Neural progenitor cell (in vitro differentiated cells): Measurements from ENCODE around the gene CLEC2B. TPM values are rescaled to one million over a fixed set of nuclear protein-coding genes. Genes with fewer than 3 reads are reported as not detected.

Experiments used
- DNase-seq: peaks from one replicate; pipeline ENCODE4 v3.0.0-alpha.2; 2016; ENCODE audit warnings: low spot score
- H2AFZ ChIP-seq: fragments of 200-600 bp; sonication (generic); replicated peaks from 2 replicates; pipeline ENCODE4 v1.6.1; 2016; ENCODE audit warnings: antibody characterized with exemption
- H3F3A ChIP-seq: fragments of 200-600 bp; sonication (generic); 2 replicates; pipeline ENCODE4 v1.6.1; 2016; ENCODE audit warnings: antibody characterized with exemption, low read depth
- H3K27ac ChIP-seq: fragments of 200-600 bp; sonication (generic); 2 replicates; pipeline ENCODE4 v1.5.1; 2016; ENCODE audit warnings: mild to moderate bottlenecking
- H3K27me3 ChIP-seq: fragments of 200-600 bp; sonication (generic); 2 replicates; pipeline ENCODE4 v1.6.1; 2016; ENCODE audit warnings: mild to moderate bottlenecking, moderate library complexity
- H3K36me3 ChIP-seq: fragments of 200-600 bp; sonication (generic); 2 replicates; pipeline ENCODE4 v1.5.1; 2016
- H3K4me1 ChIP-seq: fragments of 200-600 bp; sonication (generic); 2 replicates; pipeline ENCODE4 v1.6.1; 2016; ENCODE audit warnings: mixed run types
- H3K4me2 ChIP-seq: fragments of 200-600 bp; sonication (generic); 2 replicates; pipeline ENCODE4 v1.6.1; 2016
- H3K4me3 ChIP-seq: fragments of 200-600 bp; sonication (generic); 2 replicates; pipeline ENCODE4 v1.5.1; 2016
- H3K79me2 ChIP-seq: fragments of 200-600 bp; sonication (generic); 2 replicates; pipeline ENCODE4 v1.6.1; 2016; ENCODE audit warnings: low read depth
- H3K9ac ChIP-seq: fragments of 200-600 bp; sonication (generic); 2 replicates; pipeline ENCODE4 v1.6.1; 2016
- H3K9me3 ChIP-seq: fragments of 200-600 bp; sonication (generic); 2 replicates; pipeline ENCODE4 v1.5.1; 2016; ENCODE audit warnings: low read depth
- H4K20me1 ChIP-seq: fragments of 200-600 bp; sonication (generic); 2 replicates; pipeline ENCODE4 v1.6.1; 2016; ENCODE audit warnings: low read depth
- H3K27ac Mint-ChIP-seq: 3 replicates; pipeline ENCODE4 v1.8.0; 2021; ENCODE audit warnings: mixed read lengths
- H3K27me3 Mint-ChIP-seq: 2 replicates; pipeline ENCODE4 v1.8.0; 2022; ENCODE audit warnings: low read depth, mild to moderate bottlenecking, inconsistent platforms, moderate library complexity, mixed read lengths; ENCODE audit not compliant: insufficient read depth
- H3K36me3 Mint-ChIP-seq: 3 replicates; pipeline ENCODE4 v1.8.0; 2021; ENCODE audit warnings: mixed read lengths
- H3K4me1 Mint-ChIP-seq: 3 replicates; pipeline ENCODE4 v1.8.0; 2021; ENCODE audit warnings: mixed read lengths
- H3K4me3 Mint-ChIP-seq: 3 replicates; pipeline ENCODE4 v1.8.0; 2021; ENCODE audit warnings: mild to moderate bottlenecking, moderate library complexity, mixed read lengths
- H3K9me3 Mint-ChIP-seq: 3 replicates; pipeline ENCODE4 v1.8.0; 2020; ENCODE audit warnings: mixed read lengths
- EZH2 ChIP-seq: fragments of 200-600 bp; sonication (generic); IDR thresholded peaks from 2 replicates; pipeline ENCODE4 v1.6.1; 2017; ENCODE audit warnings: antibody characterized with exemption, mild to moderate bottlenecking, moderate library complexity
- EZH2phosphoT487 ChIP-seq: fragments of 200-600 bp; sonication (generic); IDR thresholded peaks from 2 replicates; pipeline ENCODE4 v1.6.1; 2017; ENCODE audit warnings: antibody characterized with exemption
- total RNA-seq: library from RNA; depleted of rRNA; stranded (reverse); fragments of >200 nt; gene quantifications from 2 replicates; pipeline ENCODE4 v1.2.3, GENCODE V29; 2015; ENCODE audit warnings: low replicate concordance
- TF ChIP-seq, protein P1 (sequence below): fragments of 200-600 bp; sonication (generic); IDR thresholded peaks from 2 replicates; pipeline ENCODE4 v1.5.1; 2017; ENCODE audit warnings: antibody characterized with exemption, mild to moderate bottlenecking

CLEC2B gene
- total RNA-seq, 1 donor from 2014 or later: 1.0 TPM

- no peaks in the 10 kb centered on the region for H3K27me3 ChIP-seq
- no peak overlapping the region for H3K27ac ChIP-seq
- H3F3A ChIP-seq: no peaks in the 10 kb centered on the region
- no peaks in the 10 kb centered on the region for H3K4me1 ChIP-seq
- peak overlapping the region; percentile 56 for H2AFZ ChIP-seq
- H3K79me2 ChIP-seq: no peaks in the 10 kb centered on the region
- H3K36me3 Mint-ChIP-seq: no peaks in the 10 kb centered on the region
- TF ChIP-seq EZH2 (no peak), EZH2phosphoT487 (no peak)
- TF ChIP-seq, protein P1, sequence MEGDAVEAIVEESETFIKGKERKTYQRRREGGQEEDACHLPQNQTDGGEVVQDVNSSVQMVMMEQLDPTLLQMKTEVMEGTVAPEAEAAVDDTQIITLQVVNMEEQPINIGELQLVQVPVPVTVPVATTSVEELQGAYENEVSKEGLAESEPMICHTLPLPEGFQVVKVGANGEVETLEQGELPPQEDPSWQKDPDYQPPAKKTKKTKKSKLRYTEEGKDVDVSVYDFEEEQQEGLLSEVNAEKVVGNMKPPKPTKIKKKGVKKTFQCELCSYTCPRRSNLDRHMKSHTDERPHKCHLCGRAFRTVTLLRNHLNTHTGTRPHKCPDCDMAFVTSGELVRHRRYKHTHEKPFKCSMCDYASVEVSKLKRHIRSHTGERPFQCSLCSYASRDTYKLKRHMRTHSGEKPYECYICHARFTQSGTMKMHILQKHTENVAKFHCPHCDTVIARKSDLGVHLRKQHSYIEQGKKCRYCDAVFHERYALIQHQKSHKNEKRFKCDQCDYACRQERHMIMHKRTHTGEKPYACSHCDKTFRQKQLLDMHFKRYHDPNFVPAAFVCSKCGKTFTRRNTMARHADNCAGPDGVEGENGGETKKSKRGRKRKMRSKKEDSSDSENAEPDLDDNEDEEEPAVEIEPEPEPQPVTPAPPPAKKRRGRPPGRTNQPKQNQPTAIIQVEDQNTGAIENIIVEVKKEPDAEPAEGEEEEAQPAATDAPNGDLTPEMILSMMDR: no peak
- H3K36me3 ChIP-seq: no peaks in the 10 kb centered on the region
- no peak overlapping the region for H3K4me3 Mint-ChIP-seq
- H3K9ac ChIP-seq: no peak overlapping the region
- no peak overlapping the region for H3K27ac Mint-ChIP-seq
- no peak for DNase-seq
- no peak overlapping the region for H3K4me2 ChIP-seq
- H3K9me3 Mint-ChIP-seq: no peaks in the 10 kb centered on the region
- no peaks in the 10 kb centered on the region for H3K4me1 Mint-ChIP-seq
- no peaks in the 10 kb centered on the region for H3K9me3 ChIP-seq
- no peaks in the 10 kb centered on the region for H4K20me1 ChIP-seq
- H3K4me3 ChIP-seq: no peak overlapping the region
- no peaks in the 10 kb centered on the region for H3K27me3 Mint-ChIP-seq
Measured at GRCh38 chr12:9856151-9856550, 13.0 kb downstream of the CLEC2B start.

DNA sequence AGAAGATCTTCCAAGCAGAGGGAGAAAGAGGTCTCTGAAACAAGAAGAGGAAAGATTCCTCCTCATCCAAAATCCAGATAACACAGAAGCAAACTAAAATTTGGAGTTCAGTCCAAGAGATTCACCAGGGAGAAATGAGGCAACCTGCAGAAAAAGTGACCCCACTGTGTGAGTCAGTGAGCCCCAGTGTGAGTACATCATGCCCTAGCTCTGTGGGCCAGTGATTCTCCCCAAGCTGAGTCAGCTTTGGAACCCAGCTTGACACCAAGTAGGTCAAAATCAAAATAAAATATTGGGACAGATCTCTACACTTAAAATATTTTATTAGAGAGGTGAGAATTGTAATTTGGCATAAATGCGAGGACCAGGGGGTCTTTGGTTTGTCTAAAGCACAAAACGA, 17.2 kb downstream of the CLEC2B start:
- H3K4me1 Mint-ChIP-seq: no peaks in the 10 kb centered on the region
- H3K27me3 ChIP-seq: no peaks in the 10 kb centered on the region
- no peaks in the 10 kb centered on the region for H3K79me2 ChIP-seq
- no peak overlapping the region for H3K4me3 ChIP-seq
- no peak overlapping the region for H3K27ac ChIP-seq
- no peaks in the 10 kb centered on the region for H3K36me3 ChIP-seq
- no peaks in the 10 kb centered on the region for H3K36me3 Mint-ChIP-seq
- H4K20me1 ChIP-seq: no peaks in the 10 kb centered on the region
- no peaks in the 10 kb centered on the region for H3K9me3 ChIP-seq
- no peak for DNase-seq
- no peak for TF ChIP-seq EZH2
- TF ChIP-seq, protein P1: no peak
- no peak for TF ChIP-seq EZH2phosphoT487
- H3F3A ChIP-seq: no peaks in the 10 kb centered on the region
- no peak overlapping the region for H3K4me3 Mint-ChIP-seq
- no peak overlapping the region for H3K27ac Mint-ChIP-seq
- no peak overlapping the region for H3K9ac ChIP-seq
- H3K4me2 ChIP-seq: no peak overlapping the region
- no peak overlapping the region for H2AFZ ChIP-seq
- no peaks in the 10 kb centered on the region for H3K27me3 Mint-ChIP-seq
- peaks cover 1% of the 10 kb centered on the region for H3K9me3 Mint-ChIP-seq
- H3K4me1 ChIP-seq: no peaks in the 10 kb centered on the region

GRCh38 chr12:9851050-9851449, 18.1 kb downstream of the CLEC2B start:
- no peaks in the 10 kb centered on the region for H3K36me3 Mint-ChIP-seq
- Histone ChIP-seq H3K4me3 (no peak overlapping the region), H3K36me3 (no peaks in the 10 kb centered on the region), H3K27me3 (no peaks in the 10 kb centered on the region), H3K4me1 (no peaks in the 10 kb centered on the region), H3K27ac (no peak overlapping the region), H3K9me3 (no peaks in the 10 kb centered on the region), H3F3A (no peaks in the 10 kb centered on the region), H2AFZ (no peak overlapping the region), H4K20me1 (no peaks in the 10 kb centered on the region), H3K4me2 (no peak overlapping the region), H3K79me2 (no peaks in the 10 kb centered on the region), H3K9ac (no peak overlapping the region)
- H3K27me3 Mint-ChIP-seq: no peaks in the 10 kb centered on the region
- H3K4me3 Mint-ChIP-seq: no peak overlapping the region
- no peaks in the 10 kb centered on the region for H3K4me1 Mint-ChIP-seq
- no peak for TF ChIP-seq EZH2
- TF ChIP-seq, protein P1: no peak
- TF ChIP-seq EZH2phosphoT487: no peak
- no peak overlapping the region for H3K27ac Mint-ChIP-seq
- DNase-seq: no peak
- peaks cover 1% of the 10 kb centered on the region for H3K9me3 Mint-ChIP-seq

DNA sequence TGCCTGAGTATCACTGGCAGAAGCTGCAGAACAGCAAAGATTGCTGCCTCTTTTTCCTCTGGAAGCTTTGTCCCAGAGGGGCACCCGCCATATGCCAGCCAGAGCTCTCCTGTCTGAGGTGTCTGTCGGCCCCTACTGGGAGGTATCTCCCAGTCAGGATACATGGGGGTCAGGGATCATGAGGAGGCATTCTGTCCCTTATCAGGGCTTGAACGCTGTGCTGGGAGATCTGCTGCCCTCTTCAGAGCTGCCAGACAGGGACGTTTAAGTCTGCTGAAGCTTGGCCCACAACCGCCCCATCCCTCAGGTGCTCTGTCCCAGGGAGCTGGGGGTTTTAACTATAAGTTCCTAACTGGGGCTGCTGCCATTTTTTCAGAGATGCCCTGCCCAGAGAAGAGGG, 20.3 kb downstream of the CLEC2B start:
- H3K27me3 ChIP-seq: peaks cover 2% of the 10 kb centered on the region
- H4K20me1 ChIP-seq: no peaks in the 10 kb centered on the region
- H3K9me3 ChIP-seq: no peaks in the 10 kb centered on the region
- no peak overlapping the region for H3K9ac ChIP-seq
- no peaks in the 10 kb centered on the region for H3F3A ChIP-seq
- no peaks in the 10 kb centered on the region for H3K4me1 ChIP-seq
- H3K36me3 ChIP-seq: no peaks in the 10 kb centered on the region
- no peak overlapping the region for H3K27ac ChIP-seq
- peaks cover 1% of the 10 kb centered on the region for H3K9me3 Mint-ChIP-seq
- DNase-seq: no peak
- H3K4me2 ChIP-seq: no peak overlapping the region
- TF ChIP-seq EZH2phosphoT487 (no peak), EZH2 (no peak)
- TF ChIP-seq, protein P1: no peak
- no peaks in the 10 kb centered on the region for H3K79me2 ChIP-seq
- no peaks in the 10 kb centered on the region for H3K27me3 Mint-ChIP-seq
- H3K4me3 ChIP-seq: no peak overlapping the region
- no peak overlapping the region for H3K27ac Mint-ChIP-seq
- no peak overlapping the region for H3K4me3 Mint-ChIP-seq
- H3K36me3 Mint-ChIP-seq: no peaks in the 10 kb centered on the region
- H3K4me1 Mint-ChIP-seq: no peaks in the 10 kb centered on the region
- H2AFZ ChIP-seq: no peak overlapping the region
